Measurements from ENCODE around the gene ANOS1.

ANOS1 gene

GRCh38 chrX:8684201-8684965 is 47.6 kb downstream of the ANOS1 start:
- no peaks in the 10 kb centered on the region for H3K36me3 ChIP-seq (ENCODE audit: insufficient read depth, insufficient read length, low read length)
- no peak overlapping the region for H3K4me3 ChIP-seq (ENCODE audit: insufficient read length, low read depth)
- no peak for TF ChIP-seq SUZ12 (IDR thresholded peaks at IDR 0.05; ENCODE audit: extremely low read depth, insufficient read depth, insufficient read length)
- TF ChIP-seq ZNF274 (IDR thresholded peaks at IDR 0.05; ENCODE audit: low read depth, low read length), result no peak
- no peak for TF ChIP-seq YY1 (IDR thresholded peaks at IDR 0.05; ENCODE audit: insufficient read depth, insufficient read length)
- no peaks in the 10 kb centered on the region for H3K4me1 ChIP-seq (ENCODE audit: insufficient read depth, insufficient read length)
- no peaks in the 10 kb centered on the region for H3K9me3 ChIP-seq (ENCODE audit: insufficient read depth, low read length)
- no peak overlapping the region for H3K9ac ChIP-seq (ENCODE audit: insufficient read length, low read depth)
- no peak for DNase-seq (ENCODE audit: low read depth, low spot score)
- peaks cover 6% of the 10 kb centered on the region for H3K27me3 ChIP-seq (ENCODE audit: insufficient read depth, insufficient read length)

DNA sequence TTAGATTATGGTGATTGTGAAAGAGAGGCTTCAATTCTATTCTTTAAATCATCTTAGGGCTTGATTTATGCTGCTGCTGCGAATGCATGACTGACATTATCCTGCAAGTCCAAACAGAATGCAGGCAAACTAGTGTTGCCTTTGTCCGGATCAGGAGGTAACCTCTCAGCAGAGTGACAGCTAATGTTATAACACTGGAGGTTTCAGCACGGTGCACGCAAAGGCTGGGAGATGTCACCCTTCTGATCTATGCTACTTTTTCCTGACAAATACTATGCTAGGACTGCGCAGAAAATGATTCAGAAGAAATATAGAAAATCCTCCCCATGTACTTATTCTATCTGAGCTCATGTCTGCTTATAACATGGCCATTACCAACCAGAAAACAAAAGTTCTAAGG is 48.2 kb downstream of the ANOS1 start:
- DNase-seq (ENCODE audit: low read depth, low spot score), result no peak
- Histone ChIP-seq H3K4me3 (ENCODE audit: insufficient read length, low read depth) (no peak overlapping the region), H3K9me3 (ENCODE audit: insufficient read depth, low read length) (no peaks in the 10 kb centered on the region), H3K9ac (ENCODE audit: insufficient read length, low read depth) (no peak overlapping the region), H3K36me3 (ENCODE audit: insufficient read depth, insufficient read length, low read length) (no peaks in the 10 kb centered on the region), H3K4me1 (ENCODE audit: insufficient read depth, insufficient read length) (no peaks in the 10 kb centered on the region), H3K27me3 (ENCODE audit: insufficient read depth, insufficient read length) (peaks cover 6% of the 10 kb centered on the region)
- no peak for TF ChIP-seq YY1 (IDR thresholded peaks at IDR 0.05; ENCODE audit: insufficient read depth, insufficient read length)
- no peak for TF ChIP-seq SUZ12 (IDR thresholded peaks at IDR 0.05; ENCODE audit: extremely low read depth, insufficient read depth, insufficient read length)
- TF ChIP-seq ZNF274 (IDR thresholded peaks at IDR 0.05; ENCODE audit: low read depth, low read length), result no peak

DNA sequence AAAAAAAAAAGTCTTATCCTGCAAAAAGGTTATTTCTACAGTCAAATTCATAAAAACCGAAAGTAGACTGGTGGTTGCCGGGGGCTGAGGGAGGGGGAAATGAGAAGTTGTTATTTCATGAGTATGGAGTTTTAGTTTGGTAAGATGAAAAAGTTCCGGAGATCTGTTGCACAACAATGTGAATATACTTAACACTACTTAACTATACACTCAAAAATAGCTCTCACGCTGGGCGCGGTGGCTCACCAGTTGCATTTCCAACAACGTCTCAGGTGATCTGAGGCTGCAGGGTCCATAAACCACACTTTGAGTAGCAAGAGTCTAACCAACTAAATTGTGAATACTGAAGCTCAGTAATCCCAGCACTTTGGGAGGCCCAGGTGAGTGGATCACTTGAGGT is 52.4 kb downstream of the ANOS1 start:
- H3K9me3 ChIP-seq (ENCODE audit: insufficient read depth, low read length), result no peaks in the 10 kb centered on the region
- DNase-seq (ENCODE audit: low read depth, low spot score), result no peak
- no peaks in the 10 kb centered on the region for H3K36me3 ChIP-seq (ENCODE audit: insufficient read depth, insufficient read length, low read length)
- H3K4me1 ChIP-seq (ENCODE audit: insufficient read depth, insufficient read length), result no peaks in the 10 kb centered on the region
- peaks cover under 1% of the 10 kb centered on the region for H3K27me3 ChIP-seq (ENCODE audit: insufficient read depth, insufficient read length)
- no peak overlapping the region for H3K9ac ChIP-seq (ENCODE audit: insufficient read length, low read depth)
- no peak for TF ChIP-seq SUZ12 (IDR thresholded peaks at IDR 0.05; ENCODE audit: extremely low read depth, insufficient read depth, insufficient read length)
- no peak for TF ChIP-seq ZNF274 (IDR thresholded peaks at IDR 0.05; ENCODE audit: low read depth, low read length)
- no peak for TF ChIP-seq YY1 (IDR thresholded peaks at IDR 0.05; ENCODE audit: insufficient read depth, insufficient read length)
- H3K4me3 ChIP-seq (ENCODE audit: insufficient read length, low read depth), result no peak overlapping the region

- DNase-seq (ENCODE audit: low read depth, low spot score), result no peak
- no peaks in the 10 kb centered on the region for H3K9me3 ChIP-seq (ENCODE audit: insufficient read depth, low read length)
- H3K4me3 ChIP-seq (ENCODE audit: insufficient read length, low read depth), result no peak overlapping the region
- no peaks in the 10 kb centered on the region for H3K36me3 ChIP-seq (ENCODE audit: insufficient read depth, insufficient read length, low read length)
- no peak overlapping the region for H3K9ac ChIP-seq (ENCODE audit: insufficient read length, low read depth)
- H3K27me3 ChIP-seq (ENCODE audit: insufficient read depth, insufficient read length), result no peaks in the 10 kb centered on the region
- no peaks in the 10 kb centered on the region for H3K4me1 ChIP-seq (ENCODE audit: insufficient read depth, insufficient read length)
- TF ChIP-seq YY1 (IDR thresholded peaks at IDR 0.05; ENCODE audit: insufficient read depth, insufficient read length), result no peak
- no peak for TF ChIP-seq ZNF274 (IDR thresholded peaks at IDR 0.05; ENCODE audit: low read depth, low read length)
- TF ChIP-seq SUZ12 (IDR thresholded peaks at IDR 0.05; ENCODE audit: extremely low read depth, insufficient read depth, insufficient read length), result no peak
Measured at GRCh38 chrX:8675006-8675630, 56.8 kb downstream of the ANOS1 start.

DNA sequence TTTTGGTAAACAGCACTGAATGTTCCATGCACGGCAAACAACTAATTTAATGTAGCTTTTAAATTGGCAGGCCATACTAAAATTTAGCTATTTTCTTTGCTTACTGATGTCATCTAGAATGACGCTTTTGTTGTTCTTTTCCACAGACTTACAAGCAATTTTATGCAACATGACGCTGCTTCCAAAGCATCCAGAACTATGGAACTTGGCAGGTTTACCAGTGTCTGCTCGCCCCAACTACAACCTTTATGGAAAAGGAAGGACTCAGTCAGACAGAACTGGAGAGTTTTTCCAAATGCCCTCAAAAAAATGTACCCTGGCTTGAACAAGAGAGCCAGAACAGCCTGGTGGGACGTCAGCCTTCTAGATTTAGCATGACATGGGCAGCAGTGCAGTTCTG is 58.7 kb downstream of the ANOS1 start:
- no peaks in the 10 kb centered on the region for H3K4me1 ChIP-seq (ENCODE audit: insufficient read depth, insufficient read length)
- no peak overlapping the region for H3K9ac ChIP-seq (ENCODE audit: insufficient read length, low read depth)
- TF ChIP-seq SUZ12 (IDR thresholded peaks at IDR 0.05; ENCODE audit: extremely low read depth, insufficient read depth, insufficient read length) (no peak), YY1 (IDR thresholded peaks at IDR 0.05; ENCODE audit: insufficient read depth, insufficient read length) (no peak), ZNF274 (IDR thresholded peaks at IDR 0.05; ENCODE audit: low read depth, low read length) (no peak)
- H3K36me3 ChIP-seq (ENCODE audit: insufficient read depth, insufficient read length, low read length), result no peaks in the 10 kb centered on the region
- no peak overlapping the region for H3K4me3 ChIP-seq (ENCODE audit: insufficient read length, low read depth)
- no peaks in the 10 kb centered on the region for H3K9me3 ChIP-seq (ENCODE audit: insufficient read depth, low read length)
- no peaks in the 10 kb centered on the region for H3K27me3 ChIP-seq (ENCODE audit: insufficient read depth, insufficient read length)
- no peak for DNase-seq (ENCODE audit: low read depth, low spot score)

DNA sequence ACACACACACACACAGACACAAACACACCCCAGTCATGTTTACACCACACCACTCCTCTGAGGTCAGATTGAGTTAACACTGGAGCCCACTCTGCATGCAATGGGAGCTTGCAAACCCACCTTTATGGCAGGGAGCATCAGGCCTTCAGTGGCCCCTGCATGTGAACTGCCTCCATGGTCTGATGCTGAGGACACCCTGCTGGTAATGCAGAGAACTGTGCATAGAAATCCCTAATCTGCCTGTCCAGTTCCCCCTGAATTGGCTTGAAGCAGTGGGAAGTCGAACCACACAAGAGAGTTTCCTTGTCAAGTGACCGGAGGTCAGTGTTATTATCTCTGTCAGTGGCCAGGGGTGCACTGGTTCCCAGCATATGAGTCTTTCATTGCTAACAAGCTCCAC is 59.8 kb downstream of the ANOS1 start:
- no peak for DNase-seq (ENCODE audit: low read depth, low spot score)
- Histone ChIP-seq H3K36me3 (ENCODE audit: insufficient read depth, insufficient read length, low read length) (no peaks in the 10 kb centered on the region), H3K9me3 (ENCODE audit: insufficient read depth, low read length) (no peaks in the 10 kb centered on the region), H3K27me3 (ENCODE audit: insufficient read depth, insufficient read length) (no peaks in the 10 kb centered on the region), H3K4me1 (ENCODE audit: insufficient read depth, insufficient read length) (no peaks in the 10 kb centered on the region), H3K9ac (ENCODE audit: insufficient read length, low read depth) (no peak overlapping the region), H3K4me3 (ENCODE audit: insufficient read length, low read depth) (no peak overlapping the region)
- no peak for TF ChIP-seq YY1 (IDR thresholded peaks at IDR 0.05; ENCODE audit: insufficient read depth, insufficient read length)
- no peak for TF ChIP-seq SUZ12 (IDR thresholded peaks at IDR 0.05; ENCODE audit: extremely low read depth, insufficient read depth, insufficient read length)
- TF ChIP-seq ZNF274 (IDR thresholded peaks at IDR 0.05; ENCODE audit: low read depth, low read length), result no peak

- Histone ChIP-seq H3K4me3 (ENCODE audit: insufficient read length, low read depth) (no peak overlapping the region), H3K27me3 (ENCODE audit: insufficient read depth, insufficient read length) (no peaks in the 10 kb centered on the region), H3K36me3 (ENCODE audit: insufficient read depth, insufficient read length, low read length) (no peaks in the 10 kb centered on the region), H3K4me1 (ENCODE audit: insufficient read depth, insufficient read length) (no peaks in the 10 kb centered on the region), H3K9me3 (ENCODE audit: insufficient read depth, low read length) (no peaks in the 10 kb centered on the region), H3K9ac (ENCODE audit: insufficient read length, low read depth) (no peak overlapping the region)
- TF ChIP-seq ZNF274 (IDR thresholded peaks at IDR 0.05; ENCODE audit: low read depth, low read length) (no peak), SUZ12 (IDR thresholded peaks at IDR 0.05; ENCODE audit: extremely low read depth, insufficient read depth, insufficient read length) (no peak), YY1 (IDR thresholded peaks at IDR 0.05; ENCODE audit: insufficient read depth, insufficient read length) (no peak)
- no peak for DNase-seq (ENCODE audit: low read depth, low spot score)
Measured at GRCh38 chrX:8668813-8669212, 63.1 kb downstream of the ANOS1 start.
